GM21723 (cell line): Measurements from ENCODE around the gene LCE1C.

Experiments
- ATAC-seq: cut with Tn5 transposase; IDR thresholded peaks from one replicate; pipeline ENCODE4 v1.9.1; 2021; ENCODE audit warnings: mild to moderate bottlenecking, moderate library complexity; ENCODE audit not compliant: unreplicated experiment

Gene LCE1C

GRCh38 chr1:152760551-152761190 is 45.8 kb downstream of the LCE1C start:
- no peak for ATAC-seq

- ATAC-seq, result no peak
Observed at GRCh38 chr1:152759453-152760173, 46.8 kb downstream of the LCE1C start.

GRCh38 chr1:152758636-152759035 is 47.8 kb downstream of the LCE1C start:
- no peak for ATAC-seq

DNA sequence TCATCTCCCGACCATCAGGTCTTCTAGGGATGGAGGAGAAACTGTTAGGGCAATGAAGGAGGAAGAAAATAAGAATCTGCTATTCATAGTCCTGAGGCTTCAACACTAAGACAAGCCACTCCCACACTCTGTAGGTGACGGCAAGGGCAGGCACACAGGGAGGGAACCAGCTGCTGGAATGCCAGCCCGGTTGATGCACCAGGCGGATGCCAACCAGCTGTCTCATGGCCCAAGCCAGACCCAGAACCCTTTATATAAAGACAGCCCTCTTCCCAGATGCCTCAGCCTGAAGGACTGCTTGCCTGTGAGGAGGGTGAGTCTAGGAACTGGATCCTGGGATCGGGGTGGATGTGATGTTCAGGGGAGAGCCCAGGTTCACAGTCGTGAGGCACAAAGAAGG is 48.7 kb downstream of the LCE1C start, which contains the start of gene KPRP:
Gene KPRP (plus strand): TSS at position 279 of the 400 bp plus-strand sequence. CDS start 1,564 bp downstream, outside the sequence.
- ATAC-seq, result no peak

DNA sequence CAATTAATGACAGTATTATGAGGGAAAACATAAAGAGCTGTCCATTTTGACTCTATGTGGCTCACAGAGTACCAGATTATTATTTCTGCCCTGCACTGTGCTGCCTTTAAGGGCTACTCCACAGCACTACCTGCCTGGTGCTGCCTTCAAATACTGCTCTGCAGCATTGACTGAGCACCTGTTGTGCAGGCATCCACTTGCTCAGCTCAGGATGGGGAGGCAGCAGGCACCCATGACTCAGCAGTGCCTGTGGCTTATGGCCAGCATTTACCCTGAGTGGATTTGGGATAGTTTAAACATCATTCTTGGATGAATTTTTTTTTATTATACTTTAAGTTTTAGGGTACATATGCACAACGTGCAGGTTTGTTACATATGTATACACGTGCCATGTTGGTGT is 49.6 kb downstream of the LCE1C start:
- no peak for ATAC-seq
